K562 (cell line): Measurements from ENCODE around the gene FMO3. TPM values are rescaled to one million over a fixed set of nuclear protein-coding genes. Genes with fewer than 3 reads are reported as not detected.

Experiments used
- ATAC-seq: fragments of 200-7000 bp; cut with Tn5 transposase; 3 replicates; pipeline ENCODE4 v1.9.1; 2020; ENCODE audit warnings: moderate library complexity
- BruUV-seq: library from RNA; stranded (reverse); fragments of 400-500 nt; replicated peaks from 2 replicates; lab custom pipeline; 2021; lab: Mats Ljungman, UMichigan
- CTCF ChIA-PET: fragments of 300-600 bp; formaldehyde crosslinking; extraction: SDS; loops from one replicate; lab custom pipeline; 2021; ENCODE audit warnings: low intra/inter-chr PET ratio; lab: Yijun Ruan, JAX
- POLR2A ChIA-PET: fragments of 300-600, 350-650 bp; sonication (Branson Sonifier 250); formaldehyde crosslinking; extraction: SDS; loops from one replicate; lab custom pipeline; 2021; ENCODE audit warnings: antibody characterized with exemption, inconsistent platforms; lab: Yijun Ruan, JAX
- DNase-seq, 4 experiments: peaks; one replicate each; pipeline versions ENCODE4 v3.0.0 to v3.0.0-alpha.2; 2011 to 2018; ENCODE audit warnings: low spot score in 3 of 4, mixed read lengths in 3 of 4; ENCODE audit errors: extremely low read depth in 1 of 4
- FAIRE-seq: peaks from 2 replicates; lab custom pipeline; 2011; peaks lifted over from hg19 to GRCh38; lab: Jason Lieb, UNC
- H2AFZ ChIP-seq: 2 replicates; pipeline ENCODE4 v1.6.0; 2011; ENCODE audit warnings: low read depth, low read length, control low read depth, inconsistent platforms
- H3K27ac ChIP-seq: fragments of 200-600 bp; 3 replicates; pipeline ENCODE4 v1.8.0; 2011; ENCODE audit warnings: low read depth, mild to moderate bottlenecking, control low read depth, inconsistent platforms, low read length, moderate library complexity, mixed read lengths; ENCODE audit errors: extremely low read depth
- H3K27me3 ChIP-seq, 2 experiments: fragments of 300-600 bp in 1 of 2; 2 replicates in 1 of 2; 3 replicates in 1 of 2; pipeline versions ENCODE4 v1.6.0 to v1.8.0; 2011; ENCODE audit warnings: inconsistent platforms in 2 of 2, low read length in 2 of 2, mild to moderate bottlenecking in 1 of 2, mixed read lengths in 1 of 2, moderate library complexity in 1 of 2; ENCODE audit not compliant: control insufficient read depth in 2 of 2, insufficient read depth in 2 of 2
- H3K36me3 ChIP-seq: fragments of 300-600 bp; 3 replicates; pipeline ENCODE4 v1.8.0; 2011; ENCODE audit warnings: mild to moderate bottlenecking, low read length, inconsistent platforms; ENCODE audit not compliant: control insufficient read depth, insufficient read depth
- H3K4me1 ChIP-seq, 2 experiments: fragments of 200-600 bp in 1 of 2; replicated peaks in 1 of 2; 2 replicates in 1 of 2; 3 replicates in 1 of 2; pipeline versions ENCODE4 v1.5.1 to v1.8.0; 2011; ENCODE audit warnings: inconsistent platforms in 2 of 2, low read length in 2 of 2, mild to moderate bottlenecking in 1 of 2, mixed read lengths in 1 of 2, moderate library complexity in 1 of 2; ENCODE audit not compliant: control insufficient read depth in 2 of 2, insufficient read depth in 2 of 2
- H3K4me2 ChIP-seq: 2 replicates; pipeline ENCODE4 v1.6.1; 2011; ENCODE audit warnings: low read length, control low read depth, inconsistent platforms, mixed read lengths; ENCODE audit not compliant: insufficient read depth
- H3K4me3 ChIP-seq: fragments of 200-600 bp; sonication (generic), shearing (Covaris generic); 2 replicates; pipeline ENCODE4 v1.5.1; 2016; ENCODE audit warnings: control low read depth, inconsistent platforms
- H3K79me2 ChIP-seq: fragments of 200-600 bp; 3 replicates; pipeline ENCODE4 v1.8.0; 2011; ENCODE audit warnings: low read length, inconsistent platforms; ENCODE audit not compliant: control insufficient read depth, insufficient read depth
- H3K9ac ChIP-seq, 2 experiments: 2 replicates each; pipeline versions ENCODE4 v1.6.0 to v1.6.1; 2011; ENCODE audit warnings: low read depth in 2 of 2, low read length in 2 of 2, control low read depth in 1 of 2, inconsistent platforms in 1 of 2, mild to moderate bottlenecking in 1 of 2, mixed read lengths in 1 of 2; ENCODE audit not compliant: insufficient read depth in 1 of 2
- H3K9me1 ChIP-seq: one replicate; pipeline ENCODE4 v1.6.0; 2011; ENCODE audit warnings: inconsistent platforms, mild to moderate bottlenecking, low read length, moderate library complexity; ENCODE audit not compliant: control insufficient read depth, insufficient read depth
- H3K9me3 ChIP-seq: replicated peaks from 2 replicates; pipeline ENCODE4 v1.5.1; 2011; ENCODE audit warnings: low read depth, low read length, inconsistent platforms; ENCODE audit not compliant: control insufficient read depth, insufficient read depth
- H4K20me1 ChIP-seq: replicated peaks from 2 replicates; pipeline ENCODE4 v1.6.1; 2011; ENCODE audit warnings: low read length, inconsistent platforms, mixed read lengths; ENCODE audit not compliant: control insufficient read depth, insufficient read depth
- ATF7 ChIP-seq: fragments of 450-650 bp; IDR thresholded peaks from 2 replicates; pipeline ENCODE4 v1.7.1; 2014; ENCODE audit warnings: mild to moderate bottlenecking, moderate library complexity
- GATA2 ChIP-seq: sonication (generic); formaldehyde crosslinking; IDR thresholded peaks from 2 replicates; pipeline ENCODE4 v1.4.0; 2020; ENCODE audit warnings: mild to moderate bottlenecking, missing genetic modification reagents
- ILF3 ChIP-seq: fragments of 450-650 bp; IDR thresholded peaks from 2 replicates; pipeline ENCODE4 v1.6.1; 2018; ENCODE audit warnings: antibody characterized with exemption, mild to moderate bottlenecking, moderate library complexity, borderline replicate concordance
- MAFK ChIP-seq: IDR thresholded peaks from 2 replicates; pipeline ENCODE4 v1.6.1; 2011; ENCODE audit warnings: low read length, improper control_type of control experiment
- MCM5 ChIP-seq: fragments of 450-650 bp; IDR thresholded peaks from 2 replicates; pipeline ENCODE4 v1.6.1; 2016; ENCODE audit warnings: low read depth
- MIER1 ChIP-seq: fragments of 450-650 bp; IDR thresholded peaks from 2 replicates; pipeline ENCODE4 v1.6.1; 2016; ENCODE audit warnings: antibody characterized with exemption, mild to moderate bottlenecking, low read depth
- STAT5B ChIP-seq: fragments of 250-450 bp; sonication (Bioruptor Pico); IDR thresholded peaks from 2 replicates; pipeline ENCODE4 v1.8.0; 2021; ENCODE audit warnings: mild to moderate bottlenecking, inconsistent platforms
- TGIF2 ChIP-seq: sonication (generic); formaldehyde crosslinking; IDR thresholded peaks from 2 replicates; pipeline ENCODE4 v1.8.1; 2022; ENCODE audit warnings: mild to moderate bottlenecking, missing genetic modification reagents, moderate library complexity
- THRAP3 ChIP-seq: fragments of 450-650 bp; IDR thresholded peaks from 2 replicates; pipeline ENCODE4 v1.6.1; 2016; ENCODE audit warnings: mild to moderate bottlenecking, inconsistent platforms, borderline replicate concordance
- WGBS: fragments of 100-300 bp; shearing (Covaris generic); methylation state at CpG from one replicate; pipeline ENCODE4 v1.1.6; 2016; ENCODE audit warnings: low coverage, mixed read lengths; ENCODE audit not compliant: insufficient coverage; ENCODE audit errors: missing lambda C conversion rate; 5-methylcytosine and 5-hydroxymethylcytosine counted together
- in situ Hi-C: fragments of 300-500 bp; cut with MboI; formaldehyde crosslinking; loops from 4 replicates; pipeline ENCODE4 v1.15.0; 2018; ENCODE audit warnings: inconsistent platforms, mixed read lengths
- intact Hi-C: fragments of 100-400 bp; cut with micrococcal nuclease; formaldehyde crosslinking; loops from 2 replicates; pipeline ENCODE4 v1.14.2; 2022
- polyA plus RNA-seq, 8 experiments: library from polyadenylated mRNA; depleted of rRNA in 4 of 8; stranded (reverse) in 5 of 8; unstranded in 3 of 8; fragments of >200 nt; fragmentation: Nextera tagmentation in 2 of 8; fragmentation: Illumina TruSeq in 1 of 8; extraction: Ambion mirVana in 2 of 8; extraction: Trizol in 1 of 8; gene quantifications; 2 replicates each; pipeline versions ENCODE4 v1.2.1 to v1.2.3, GENCODE V29; 2011 to 2014; ENCODE audit warnings: inconsistent platforms in 1 of 8, missing spikeins in 1 of 8
- total RNA-seq, 7 experiments: library from RNA; depleted of rRNA in 6 of 7; stranded (reverse); fragments of >200 nt in 6 of 7; fragmentation: Illumina TruSeq in 2 of 7; extraction: Trizol in 2 of 7; gene quantifications; 2 replicates each; pipeline versions ENCODE4 v1.2.1 to v1.2.3, GENCODE V29; 2011 to 2021; ENCODE audit warnings: low replicate concordance in 1 of 7
- TF ChIP-seq, protein P1 (sequence below), 2 experiments: fragments of 450-650 bp; IDR thresholded peaks; 2 replicates each; pipeline ENCODE4 v1.6.1; 2016
- TF ChIP-seq, protein P2 (sequence below): sonication (generic); formaldehyde crosslinking; IDR thresholded peaks from 2 replicates; pipeline ENCODE4 v1.8.1; 2023; ENCODE audit warnings: mild to moderate bottlenecking, missing genetic modification reagents
- TF ChIP-seq, protein P3 (sequence below): fragments of 250-450 bp; sonication (Bioruptor Pico); IDR thresholded peaks from 2 replicates; pipeline ENCODE4 v1.8.0; 2022; ENCODE audit warnings: moderate library complexity, mild to moderate bottlenecking, inconsistent platforms
- TF ChIP-seq, protein P4 (sequence below): fragments of 450-650 bp; formaldehyde crosslinking; IDR thresholded peaks from 2 replicates; pipeline ENCODE4 v1.4.0; 2020; ENCODE audit warnings: mild to moderate bottlenecking, moderate library complexity
- TF ChIP-seq, protein P5 (sequence below): sonication (generic); formaldehyde crosslinking; IDR thresholded peaks from 2 replicates; pipeline ENCODE4 v1.8.0; 2023; ENCODE audit warnings: mild to moderate bottlenecking, missing genetic modification reagents

The FMO3 gene
- total and polyA plus RNA-seq, 9 of the 15 experiments (the other 6 are each of a cell fraction or from before 2014, with no cell fraction given) = not detected

DNA sequence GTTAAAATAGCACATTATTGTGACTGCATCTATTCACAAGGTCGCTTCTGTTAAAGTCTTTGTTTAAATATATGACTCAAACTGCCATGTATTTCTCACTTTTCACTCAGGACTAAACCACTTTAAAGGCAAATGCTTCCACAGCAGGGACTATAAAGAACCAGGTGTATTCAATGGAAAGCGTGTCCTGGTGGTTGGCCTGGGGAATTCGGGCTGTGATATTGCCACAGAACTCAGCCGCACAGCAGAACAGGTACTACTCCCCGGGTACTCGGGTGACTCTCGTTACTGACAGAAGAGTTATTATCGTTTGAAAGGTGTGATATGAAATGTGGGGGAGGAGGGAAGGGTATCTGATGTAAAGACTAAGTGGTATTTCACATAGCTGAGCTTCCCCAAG is 17.3 kb downstream of the FMO3 start:
- FAIRE-seq = no peak
- in situ Hi-C loops = no loop called here
- no peak for TF ChIP-seq THRAP3
- no peak for TF ChIP-seq ATF7
- TF ChIP-seq, protein P1, sequence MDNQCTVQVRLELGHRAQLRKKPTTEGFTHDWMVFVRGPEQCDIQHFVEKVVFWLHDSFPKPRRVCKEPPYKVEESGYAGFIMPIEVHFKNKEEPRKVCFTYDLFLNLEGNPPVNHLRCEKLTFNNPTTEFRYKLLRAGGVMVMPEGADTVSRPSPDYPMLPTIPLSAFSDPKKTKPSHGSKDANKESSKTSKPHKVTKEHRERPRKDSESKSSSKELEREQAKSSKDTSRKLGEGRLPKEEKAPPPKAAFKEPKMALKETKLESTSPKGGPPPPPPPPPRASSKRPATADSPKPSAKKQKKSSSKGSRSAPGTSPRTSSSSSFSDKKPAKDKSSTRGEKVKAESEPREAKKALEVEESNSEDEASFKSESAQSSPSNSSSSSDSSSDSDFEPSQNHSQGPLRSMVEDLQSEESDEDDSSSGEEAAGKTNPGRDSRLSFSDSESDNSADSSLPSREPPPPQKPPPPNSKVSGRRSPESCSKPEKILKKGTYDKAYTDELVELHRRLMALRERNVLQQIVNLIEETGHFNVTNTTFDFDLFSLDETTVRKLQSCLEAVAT (IDR thresholded peaks at IDR 0.05) = no peak
- TF ChIP-seq TGIF2 (CRISPR knock-in tag) = no peak
- no peak for TF ChIP-seq GATA2 (CRISPR knock-in tag)
- TF ChIP-seq, protein P2, sequence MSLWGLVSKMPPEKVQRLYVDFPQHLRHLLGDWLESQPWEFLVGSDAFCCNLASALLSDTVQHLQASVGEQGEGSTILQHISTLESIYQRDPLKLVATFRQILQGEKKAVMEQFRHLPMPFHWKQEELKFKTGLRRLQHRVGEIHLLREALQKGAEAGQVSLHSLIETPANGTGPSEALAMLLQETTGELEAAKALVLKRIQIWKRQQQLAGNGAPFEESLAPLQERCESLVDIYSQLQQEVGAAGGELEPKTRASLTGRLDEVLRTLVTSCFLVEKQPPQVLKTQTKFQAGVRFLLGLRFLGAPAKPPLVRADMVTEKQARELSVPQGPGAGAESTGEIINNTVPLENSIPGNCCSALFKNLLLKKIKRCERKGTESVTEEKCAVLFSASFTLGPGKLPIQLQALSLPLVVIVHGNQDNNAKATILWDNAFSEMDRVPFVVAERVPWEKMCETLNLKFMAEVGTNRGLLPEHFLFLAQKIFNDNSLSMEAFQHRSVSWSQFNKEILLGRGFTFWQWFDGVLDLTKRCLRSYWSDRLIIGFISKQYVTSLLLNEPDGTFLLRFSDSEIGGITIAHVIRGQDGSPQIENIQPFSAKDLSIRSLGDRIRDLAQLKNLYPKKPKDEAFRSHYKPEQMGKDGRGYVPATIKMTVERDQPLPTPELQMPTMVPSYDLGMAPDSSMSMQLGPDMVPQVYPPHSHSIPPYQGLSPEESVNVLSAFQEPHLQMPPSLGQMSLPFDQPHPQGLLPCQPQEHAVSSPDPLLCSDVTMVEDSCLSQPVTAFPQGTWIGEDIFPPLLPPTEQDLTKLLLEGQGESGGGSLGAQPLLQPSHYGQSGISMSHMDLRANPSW (CRISPR knock-in tag) = no peak
- TF ChIP-seq STAT5B (CRISPR knock-in tag) = no peak
- no peak for TF ChIP-seq MIER1
- TF ChIP-seq, protein P3, sequence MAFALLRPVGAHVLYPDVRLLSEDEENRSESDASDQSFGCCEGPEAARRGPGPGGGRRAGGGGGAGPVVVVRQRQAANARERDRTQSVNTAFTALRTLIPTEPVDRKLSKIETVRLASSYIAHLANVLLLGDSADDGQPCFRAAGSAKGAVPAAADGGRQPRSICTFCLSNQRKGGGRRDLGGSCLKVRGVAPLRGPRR (CRISPR knock-in tag) = no peak
- TF ChIP-seq, protein P4, sequence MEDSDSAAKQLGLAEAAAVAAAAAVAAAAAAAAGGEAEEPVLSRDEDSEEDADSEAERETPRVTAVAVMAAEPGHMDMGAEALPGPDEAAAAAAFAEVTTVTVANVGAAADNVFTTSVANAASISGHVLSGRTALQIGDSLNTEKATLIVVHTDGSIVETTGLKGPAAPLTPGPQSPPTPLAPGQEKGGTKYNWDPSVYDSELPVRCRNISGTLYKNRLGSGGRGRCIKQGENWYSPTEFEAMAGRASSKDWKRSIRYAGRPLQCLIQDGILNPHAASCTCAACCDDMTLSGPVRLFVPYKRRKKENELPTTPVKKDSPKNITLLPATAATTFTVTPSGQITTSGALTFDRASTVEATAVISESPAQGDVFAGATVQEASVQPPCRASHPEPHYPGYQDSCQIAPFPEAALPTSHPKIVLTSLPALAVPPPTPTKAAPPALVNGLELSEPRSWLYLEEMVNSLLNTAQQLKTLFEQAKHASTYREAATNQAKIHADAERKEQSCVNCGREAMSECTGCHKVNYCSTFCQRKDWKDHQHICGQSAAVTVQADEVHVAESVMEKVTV (CRISPR knock-in tag) = no peak
- TF ChIP-seq ILF3 = no peak
- no peak for TF ChIP-seq MAFK
- TF ChIP-seq, protein P5, sequence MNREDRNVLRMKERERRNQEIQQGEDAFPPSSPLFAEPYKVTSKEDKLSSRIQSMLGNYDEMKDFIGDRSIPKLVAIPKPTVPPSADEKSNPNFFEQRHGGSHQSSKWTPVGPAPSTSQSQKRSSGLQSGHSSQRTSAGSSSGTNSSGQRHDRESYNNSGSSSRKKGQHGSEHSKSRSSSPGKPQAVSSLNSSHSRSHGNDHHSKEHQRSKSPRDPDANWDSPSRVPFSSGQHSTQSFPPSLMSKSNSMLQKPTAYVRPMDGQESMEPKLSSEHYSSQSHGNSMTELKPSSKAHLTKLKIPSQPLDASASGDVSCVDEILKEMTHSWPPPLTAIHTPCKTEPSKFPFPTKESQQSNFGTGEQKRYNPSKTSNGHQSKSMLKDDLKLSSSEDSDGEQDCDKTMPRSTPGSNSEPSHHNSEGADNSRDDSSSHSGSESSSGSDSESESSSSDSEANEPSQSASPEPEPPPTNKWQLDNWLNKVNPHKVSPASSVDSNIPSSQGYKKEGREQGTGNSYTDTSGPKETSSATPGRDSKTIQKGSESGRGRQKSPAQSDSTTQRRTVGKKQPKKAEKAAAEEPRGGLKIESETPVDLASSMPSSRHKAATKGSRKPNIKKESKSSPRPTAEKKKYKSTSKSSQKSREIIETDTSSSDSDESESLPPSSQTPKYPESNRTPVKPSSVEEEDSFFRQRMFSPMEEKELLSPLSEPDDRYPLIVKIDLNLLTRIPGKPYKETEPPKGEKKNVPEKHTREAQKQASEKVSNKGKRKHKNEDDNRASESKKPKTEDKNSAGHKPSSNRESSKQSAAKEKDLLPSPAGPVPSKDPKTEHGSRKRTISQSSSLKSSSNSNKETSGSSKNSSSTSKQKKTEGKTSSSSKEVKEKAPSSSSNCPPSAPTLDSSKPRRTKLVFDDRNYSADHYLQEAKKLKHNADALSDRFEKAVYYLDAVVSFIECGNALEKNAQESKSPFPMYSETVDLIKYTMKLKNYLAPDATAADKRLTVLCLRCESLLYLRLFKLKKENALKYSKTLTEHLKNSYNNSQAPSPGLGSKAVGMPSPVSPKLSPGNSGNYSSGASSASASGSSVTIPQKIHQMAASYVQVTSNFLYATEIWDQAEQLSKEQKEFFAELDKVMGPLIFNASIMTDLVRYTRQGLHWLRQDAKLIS (CRISPR knock-in tag) = no peak
- no peak for TF ChIP-seq MCM5

More for the DNA sequence above, 17.3 kb downstream of the FMO3 start:
- H3K4me2 ChIP-seq = no peak overlapping the region
- H3K36me3 ChIP-seq = no peaks in the 10 kb centered on the region
- POLR2A ChIA-PET = no interaction called here
- H3K9ac ChIP-seq = no peak overlapping the region
- H3K9me1 ChIP-seq = no peaks in the 10 kb centered on the region
- H3K4me3 ChIP-seq = no peak overlapping the region
- no peaks in the 10 kb centered on the region for H4K20me1 ChIP-seq
- H3K79me2 ChIP-seq = no peaks in the 10 kb centered on the region
- BruUV-seq = no TSS peak
- intact Hi-C loops = no loop called here
- no peak overlapping the region for H3K27ac ChIP-seq
- no peak for ATAC-seq
- CTCF ChIA-PET = no interaction called here
- no peak for DNase-seq
- no peaks in the 10 kb centered on the region for H3K27me3 ChIP-seq
- H2AFZ ChIP-seq = no peak overlapping the region
- WGBS = under 1% methylated on average over 8 of the region's 8 CpGs
- H3K4me1 ChIP-seq = no peaks in the 10 kb centered on the region
- no peaks in the 10 kb centered on the region for H3K9me3 ChIP-seq
